Mesodermal cell (in vitro differentiated cells): ENCODE measurements around the gene CYTH3.
"Not testable (repeated sequence)": the region's sequence is repeated elsewhere in the genome, so short reads cannot be mapped to it uniquely, and the experiment has no call there.

ENCODE experiments used
- H3K27ac ChIP-seq: 2 replicates; pipeline ENCODE4 v1.7.0; 2013; ENCODE audit warnings: mild to moderate bottlenecking, low read depth, low read length, moderate library complexity; ENCODE audit not compliant: severe bottlenecking
- H3K36me3 ChIP-seq: 2 replicates; pipeline ENCODE4 v1.7.1; 2013; ENCODE audit warnings: mild to moderate bottlenecking, low read length, moderate library complexity; ENCODE audit not compliant: control insufficient read depth, insufficient read depth
- H3K4me1 ChIP-seq: one replicate; pipeline ENCODE4 v1.7.1; 2013; ENCODE audit warnings: mild to moderate bottlenecking, low read length; ENCODE audit not compliant: insufficient read depth, control insufficient read depth, poor library complexity, severe bottlenecking
- H3K4me3 ChIP-seq: 2 replicates; pipeline ENCODE4 v1.7.0; 2013; ENCODE audit warnings: low read length, control low read depth, mild to moderate bottlenecking; ENCODE audit not compliant: insufficient read depth, poor library complexity, severe bottlenecking; ENCODE audit errors: extremely low read depth
- H3K9me3 ChIP-seq: 2 replicates; pipeline ENCODE4 v1.7.1; 2013; ENCODE audit warnings: mild to moderate bottlenecking, low read length, moderate library complexity; ENCODE audit not compliant: control insufficient read depth
- WGBS, 2 experiments: methylation state at CpG; one replicate each; pipeline ENCODE4 v1.1.5; 2013; ENCODE audit warnings: missing lambda C conversion rate in 2 of 2; ENCODE audit not compliant: insufficient coverage in 2 of 2; 5-methylcytosine and 5-hydroxymethylcytosine counted together

Gene CYTH3

GRCh38 chr7:6151527-6151926, 120.9 kb downstream of the CYTH3 start:
- 95 to 96% methylated on average over 5 to 12 of the region's 12 CpGs for WGBS, 2 experiments
- H3K4me1 ChIP-seq, H3K4me3 ChIP-seq, H3K27ac ChIP-seq, H3K9me3 ChIP-seq: not testable (repeated sequence)
- H3K36me3 ChIP-seq, result peaks cover 91% of the 10 kb centered on the region

DNA sequence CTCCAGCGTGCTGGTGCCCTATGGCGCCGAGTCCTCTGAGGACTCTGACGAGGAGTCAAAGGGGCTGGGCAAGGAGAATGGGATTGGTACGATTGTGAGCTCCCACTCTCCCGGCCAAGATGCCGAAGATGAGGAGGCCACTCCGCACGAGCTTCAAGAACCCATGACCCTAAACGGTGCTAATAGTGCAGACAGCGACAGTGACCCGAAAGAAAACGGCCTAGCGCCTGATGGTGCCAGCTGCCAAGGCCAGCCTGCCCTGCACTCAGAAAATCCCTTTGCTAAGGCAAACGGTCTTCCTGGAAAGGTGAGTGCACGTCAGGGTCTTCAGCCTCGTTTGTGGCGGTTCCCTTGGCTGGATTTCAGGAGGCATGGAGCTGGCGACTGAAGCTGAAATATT, 122.4 kb downstream of the CYTH3 start:
- no peak overlapping the region for H3K4me3 ChIP-seq
- H3K9me3 ChIP-seq, result no peaks in the 10 kb centered on the region
- H3K4me1 ChIP-seq, result no peaks in the 10 kb centered on the region
- 92 to 96% methylated on average over 16 to 19 of the region's 19 CpGs for whole genome bisulfite sequencing, 2 experiments
- no peak overlapping the region for H3K27ac ChIP-seq
- H3K36me3 ChIP-seq, result peaks cover 91% of the 10 kb centered on the region

DNA sequence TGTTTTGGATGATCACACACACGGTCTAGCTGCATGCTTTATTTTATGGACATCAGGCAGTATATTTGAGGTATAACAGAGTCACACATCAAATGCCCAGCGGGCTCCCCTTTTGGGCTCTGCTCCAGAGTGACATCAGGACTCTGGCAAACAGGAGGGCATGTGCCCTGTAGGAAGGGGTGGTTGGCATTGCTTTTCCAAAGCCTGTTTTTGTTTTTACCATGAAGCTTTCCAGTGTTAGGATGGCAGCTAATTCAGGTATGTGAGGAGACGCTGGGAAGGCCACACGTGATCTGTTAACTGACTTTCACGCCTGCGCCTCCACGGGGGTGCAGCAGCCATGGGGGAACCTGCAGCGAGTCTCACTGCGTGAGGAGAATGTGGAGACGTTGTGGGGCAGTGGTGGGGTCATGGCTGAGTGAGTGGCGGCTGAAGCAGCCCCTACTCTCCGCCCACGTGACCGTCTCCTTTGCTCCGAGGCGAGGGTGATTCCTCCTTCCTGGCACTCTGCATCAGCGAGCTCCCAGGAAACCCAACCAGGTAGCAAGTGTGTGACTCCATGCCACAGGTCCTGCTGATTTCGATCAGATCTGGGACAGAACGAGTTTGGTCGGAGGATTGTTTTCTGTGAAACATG, 123.6 kb downstream of the CYTH3 start:
- Histone ChIP-seq H3K36me3 (peaks cover 99% of the 10 kb centered on the region), H3K4me3 (no peak overlapping the region), H3K4me1 (no peaks in the 10 kb centered on the region), H3K9me3 (no peaks in the 10 kb centered on the region), H3K27ac (no peak overlapping the region)
- 92 to 97% methylated on average over 13 to 20 of the region's 20 CpGs for WGBS, 2 experiments

GRCh38 chr7:6147627-6148026, 124.8 kb downstream of the CYTH3 start:
- 100% methylated on average over 2 of the region's 8 CpGs; no CpG with 5 or more reads in 1 of the 2 experiments for WGBS, 2 experiments
- Histone ChIP-seq H3K27ac (no peak overlapping the region), H3K36me3 (peaks cover 96% of the 10 kb centered on the region), H3K9me3 (no peaks in the 10 kb centered on the region), H3K4me1 (no peaks in the 10 kb centered on the region), H3K4me3 (no peak overlapping the region)

GRCh38 chr7:6146666-6147065, 125.8 kb downstream of the CYTH3 start:
- peaks cover 94% of the 10 kb centered on the region for H3K36me3 ChIP-seq
- 97 to 100% methylated on average over 6 to 7 of the region's 8 CpGs for WGBS, 2 experiments

DNA sequence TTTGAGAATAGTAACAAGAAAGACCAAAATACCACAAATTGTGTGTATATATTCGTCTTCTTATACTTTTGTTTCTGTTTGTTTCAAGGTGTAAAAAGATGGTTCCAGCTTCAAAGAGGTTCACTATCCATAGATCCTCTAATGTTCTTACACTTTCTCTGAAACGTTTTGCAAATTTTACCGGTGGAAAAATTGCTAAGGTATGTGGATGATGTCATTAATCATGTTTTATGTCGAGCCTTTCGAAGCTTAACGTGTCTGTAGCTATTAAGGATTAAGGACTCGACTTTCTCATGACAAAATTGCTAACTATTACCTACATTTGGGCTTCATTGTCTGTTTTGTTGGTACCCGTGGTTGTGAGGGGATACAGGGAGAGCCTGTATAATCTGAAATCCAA, 128.4 kb downstream of the CYTH3 start:
- peaks cover 90% of the 10 kb centered on the region for H3K36me3 ChIP-seq
- no peak overlapping the region for H3K27ac ChIP-seq
- 95% methylated on average over 2 of the region's 8 CpGs; no CpG with 5 or more reads in 1 of the 2 experiments for WGBS, 2 experiments
- H3K4me3 ChIP-seq, result no peak overlapping the region
- no peaks in the 10 kb centered on the region for H3K9me3 ChIP-seq
- no peaks in the 10 kb centered on the region for H3K4me1 ChIP-seq

More at GRCh38 chr7:6146666-6147065, 125.8 kb downstream of the CYTH3 start:
- Histone ChIP-seq H3K4me1 (no peaks in the 10 kb centered on the region), H3K27ac (no peak overlapping the region), H3K4me3 (no peak overlapping the region), H3K9me3 (no peaks in the 10 kb centered on the region)

- Histone ChIP-seq H3K27ac (no peak overlapping the region), H3K4me3 (no peak overlapping the region), H3K4me1 (no peaks in the 10 kb centered on the region), H3K36me3 (peaks cover 87% of the 10 kb centered on the region), H3K9me3 (no peaks in the 10 kb centered on the region)
- 96% methylated on average over 13 to 15 of the region's 16 CpGs for WGBS, 2 experiments
Observed at GRCh38 chr7:6142871-6143380, 129.5 kb downstream of the CYTH3 start.

DNA sequence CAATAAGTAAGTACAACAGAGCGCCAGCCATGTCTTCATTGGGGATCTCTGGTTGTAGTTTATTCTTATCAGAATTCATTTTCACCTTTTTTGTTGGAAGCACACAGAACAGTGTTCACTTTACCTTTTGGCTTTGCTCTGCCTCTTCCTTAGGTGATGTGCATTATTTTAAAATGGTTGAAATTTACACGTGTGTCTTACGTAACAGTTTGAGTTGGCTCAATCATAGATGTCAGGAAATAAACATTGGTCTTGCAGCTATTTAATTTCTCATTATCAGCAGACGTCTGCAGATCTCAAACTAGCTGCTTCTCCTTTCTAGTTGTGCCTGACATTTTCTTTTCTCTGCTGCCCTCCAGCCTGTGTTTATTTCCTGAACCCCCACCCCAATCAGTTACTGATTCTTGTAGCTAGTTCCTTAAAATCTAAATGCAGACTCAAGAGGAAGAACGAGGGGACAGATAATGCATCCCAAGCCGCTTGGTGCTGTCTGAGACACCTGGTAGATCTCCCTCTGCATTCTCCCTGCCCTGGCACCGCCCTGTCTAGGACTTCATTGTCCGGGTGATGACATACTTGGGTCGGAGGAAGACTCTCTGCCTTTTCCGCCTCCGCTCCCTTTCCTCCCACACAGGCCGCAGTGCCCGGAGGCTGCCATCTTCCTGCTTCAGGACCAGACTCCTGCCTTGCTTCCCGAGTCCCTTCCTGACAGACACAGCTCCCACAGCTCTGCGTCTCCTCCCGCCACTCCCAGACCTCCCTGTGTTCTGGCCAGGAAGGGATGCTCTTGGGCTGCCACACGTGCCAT, 133.0 kb downstream of the CYTH3 start:
- 93 to 98% methylated on average over 12 to 16 of the region's 17 CpGs for WGBS, 2 experiments
- peaks cover 69% of the 10 kb centered on the region for H3K36me3 ChIP-seq
- no peaks in the 10 kb centered on the region for H3K4me1 ChIP-seq

GRCh38 chr7:6136475-6136874, 135.9 kb downstream of the CYTH3 start:
- 100% methylated on average over 1 of the region's 2 CpGs; no CpG with 5 or more reads in 1 of the 2 experiments for WGBS, 2 experiments
- no peaks in the 10 kb centered on the region for H3K4me1 ChIP-seq
- H3K36me3 ChIP-seq, result peaks cover 68% of the 10 kb centered on the region
- H3K9me3 ChIP-seq, result no peaks in the 10 kb centered on the region
- H3K27ac ChIP-seq, result no peak overlapping the region
- H3K4me3 ChIP-seq, result no peak overlapping the region

More for the DNA sequence above, 133.0 kb downstream of the CYTH3 start:
- no peak overlapping the region for H3K27ac ChIP-seq
- H3K9me3 ChIP-seq, result no peaks in the 10 kb centered on the region
- no peak overlapping the region for H3K4me3 ChIP-seq

GRCh38 chr7:6133249-6133648, 139.2 kb downstream of the CYTH3 start:
- Histone ChIP-seq H3K36me3 (peaks cover 68% of the 10 kb centered on the region), H3K4me1 (no peaks in the 10 kb centered on the region), H3K4me3 (no peak overlapping the region), H3K27ac (no peak overlapping the region), H3K9me3 (no peaks in the 10 kb centered on the region)
- WGBS, 2 experiments, result no CpG with 5 or more reads among the region's 1 CpG
